Measurements from ENCODE around the gene AGTRAP. TPM values are rescaled to one million over a fixed set of nuclear protein-coding genes. Genes with fewer than 3 reads are reported as not detected.

AGTRAP gene
- polyA plus RNA-seq, 3 donors = 420 to 938 (median 842) TPM

GRCh38 chr1:11707621-11708276 lies 28.2 kb upstream of the AGTRAP start:
- Mint-ChIP-seq H3K36me3 (no peaks in the 10 kb centered on the region), H3K27me3 (ENCODE audit: low read depth in 3 of 3) (peaks cover 24 to 35% (median 33%) of the 10 kb centered on the region in 3 donors), H3K4me3 (no peak overlapping the region), H3K9me3 (peaks cover 0 to 3% (median 0%) of the 10 kb centered on the region in 7 donors), H3K27ac (peak overlapping the region in 1 of 7 donors; percentile 52), H3K4me1 (peaks cover 4% of the 10 kb centered on the region)
- Histone ChIP-seq H3K4me3 (replicated peaks in 1 of 3; ENCODE audit: low read depth in 2 of 3, low read length in 3 of 3) (no peak overlapping the region), H4K20me1 (ENCODE audit: insufficient read depth, low read length) (no peaks in the 10 kb centered on the region), H3K9ac (ENCODE audit: insufficient read depth, low read length, poor library complexity, severe bottlenecking) (no peak overlapping the region), H3K36me3 (replicated peaks in 1 of 2; ENCODE audit: control insufficient read depth in 1 of 2, insufficient read depth in 2 of 2, low read length in 2 of 2) (no peaks in the 10 kb centered on the region), H3K27me3 (ENCODE audit: control insufficient read depth in 2 of 2, insufficient read depth in 2 of 2, low read length in 2 of 2) (peaks cover 0 to 5% of the 10 kb centered on the region in 2 donors), H3K79me2 (ENCODE audit: insufficient read depth, low read length) (no peaks in the 10 kb centered on the region), H3K4me1 (ENCODE audit: control insufficient read depth in 1 of 2, insufficient read depth in 2 of 2, low read length in 2 of 2) (no peaks in the 10 kb centered on the region), H3K27ac (ENCODE audit: low read depth in 1 of 2, low read length in 2 of 2) (no peak overlapping the region), H2AFZ (ENCODE audit: insufficient read depth, low read depth, low read length, poor library complexity, severe bottlenecking) (no peak overlapping the region), H3K4me2 (replicated peaks; ENCODE audit: extremely low read depth, low read length, poor library complexity, severe bottlenecking) (no peak overlapping the region), H3K9me3 (replicated peaks in 1 of 2; ENCODE audit: control insufficient read depth in 1 of 2, insufficient read depth in 1 of 2, low read length in 2 of 2) (no peaks in the 10 kb centered on the region)
- DNase-seq = no peak
- WGBS (ENCODE audit: insufficient coverage) = 60% methylated on average over 16 of the region's 17 CpGs
- no peak for TF ChIP-seq CTCF (IDR thresholded peaks at IDR 0.05)
- intact Hi-C loops (cut with micrococcal nuclease) = no loop called here

GRCh38 chr1:11708554-11709350 lies 27.2 kb upstream of the AGTRAP start:
- peaks cover 0 to 2% (median 0%) of the 10 kb centered on the region in 7 donors for H3K9me3 Mint-ChIP-seq
- H3K4me2 ChIP-seq (replicated peaks; ENCODE audit: extremely low read depth, low read length, poor library complexity, severe bottlenecking) = no peak overlapping the region

More at GRCh38 chr1:11708554-11709350, 27.2 kb upstream of the AGTRAP start:
- H3K4me1 ChIP-seq (ENCODE audit: control insufficient read depth in 1 of 2, insufficient read depth in 2 of 2, low read length in 2 of 2) = no peaks in the 10 kb centered on the region
- no peaks in the 10 kb centered on the region for H4K20me1 ChIP-seq (ENCODE audit: insufficient read depth, low read length)
- no peak overlapping the region for H2AFZ ChIP-seq (ENCODE audit: insufficient read depth, low read depth, low read length, poor library complexity, severe bottlenecking)
- H3K27ac Mint-ChIP-seq = no peak overlapping the region
- H3K79me2 ChIP-seq (ENCODE audit: insufficient read depth, low read length) = no peaks in the 10 kb centered on the region
- H3K4me3 Mint-ChIP-seq = no peak overlapping the region
- peaks cover 18 to 29% (median 26%) of the 10 kb centered on the region in 3 donors for H3K27me3 Mint-ChIP-seq (ENCODE audit: low read depth in 3 of 3)
- H3K36me3 Mint-ChIP-seq = no peaks in the 10 kb centered on the region
- TF ChIP-seq CTCF (IDR thresholded peaks at IDR 0.05) = no peak
- no peaks in the 10 kb centered on the region for H3K36me3 ChIP-seq (replicated peaks in 1 of 2; ENCODE audit: control insufficient read depth in 1 of 2, insufficient read depth in 2 of 2, low read length in 2 of 2)
- no peaks in the 10 kb centered on the region for H3K9me3 ChIP-seq (replicated peaks in 1 of 2; ENCODE audit: control insufficient read depth in 1 of 2, insufficient read depth in 1 of 2, low read length in 2 of 2)
- DNase-seq = peak in 2 of 3 donors; percentile 45 to 73
- no peak overlapping the region for H3K9ac ChIP-seq (ENCODE audit: insufficient read depth, low read length, poor library complexity, severe bottlenecking)
- WGBS (ENCODE audit: insufficient coverage) = 91% methylated on average over 7 of the region's 11 CpGs
- intact Hi-C loops (cut with micrococcal nuclease) = no loop called here
- no peak overlapping the region for H3K4me3 ChIP-seq (replicated peaks in 1 of 3; ENCODE audit: low read depth in 2 of 3, low read length in 3 of 3)
- H3K4me1 Mint-ChIP-seq = peaks cover 4% of the 10 kb centered on the region
- H3K27me3 ChIP-seq (ENCODE audit: control insufficient read depth in 2 of 2, insufficient read depth in 2 of 2, low read length in 2 of 2) = peaks cover 0 to 4% of the 10 kb centered on the region in 2 donors
- no peak overlapping the region for H3K27ac ChIP-seq (ENCODE audit: low read depth in 1 of 2, low read length in 2 of 2)

All from CD14-positive monocyte (primary cell).